ENCODE results near the gene TGM4. TPM values are rescaled to one million over a fixed set of nuclear protein-coding genes. Genes with fewer than 3 reads are reported as not detected.
"Not testable (repeated sequence)": the region's sequence is repeated elsewhere in the genome, so short reads cannot be mapped to it uniquely, and the experiment has no call there.

Gene TGM4
- not detected for total RNA-seq

DNA sequence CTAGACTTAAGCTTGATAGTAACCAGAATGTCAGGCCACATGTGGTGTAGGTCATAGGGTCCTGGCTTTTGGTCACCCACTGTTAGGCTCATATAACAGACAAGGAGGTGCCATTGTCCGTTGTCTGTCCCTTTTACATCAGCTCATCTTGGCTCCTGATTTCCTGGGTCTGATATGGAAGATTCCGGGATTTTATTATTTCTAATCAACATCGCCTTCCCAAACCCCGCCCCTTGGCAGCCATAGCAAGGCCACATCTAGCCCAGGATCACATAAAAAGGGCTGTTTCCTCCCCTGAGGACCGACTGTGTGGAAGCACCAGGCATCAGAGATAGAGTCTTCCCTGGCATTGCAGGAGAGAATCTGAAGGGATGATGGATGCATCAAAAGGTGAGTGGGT is at the start of gene TGM4:
TSS of gene TGM4 (plus strand) at position 301 of the 400 bp plus-strand sequence. CDS start at position 372, 71 bp downstream.
- DNase-seq, result no peak
- H3K27me3 Mint-ChIP-seq, result peaks cover 4% of the 10 kb centered on the region
- H3K4me1 Mint-ChIP-seq, result no peaks in the 10 kb centered on the region
- H3K36me3 Mint-ChIP-seq (ENCODE audit: low read depth), result no peaks in the 10 kb centered on the region
- no peaks in the 10 kb centered on the region for H3K9me3 Mint-ChIP-seq
- H3K4me3 Mint-ChIP-seq, result no peak within 1 kb of the TSS
- POLR2A ChIA-PET, result no interaction called here
- no peak within 1 kb of the TSS for H3K27ac Mint-ChIP-seq
- CTCF ChIA-PET, result no interaction called here

DNA sequence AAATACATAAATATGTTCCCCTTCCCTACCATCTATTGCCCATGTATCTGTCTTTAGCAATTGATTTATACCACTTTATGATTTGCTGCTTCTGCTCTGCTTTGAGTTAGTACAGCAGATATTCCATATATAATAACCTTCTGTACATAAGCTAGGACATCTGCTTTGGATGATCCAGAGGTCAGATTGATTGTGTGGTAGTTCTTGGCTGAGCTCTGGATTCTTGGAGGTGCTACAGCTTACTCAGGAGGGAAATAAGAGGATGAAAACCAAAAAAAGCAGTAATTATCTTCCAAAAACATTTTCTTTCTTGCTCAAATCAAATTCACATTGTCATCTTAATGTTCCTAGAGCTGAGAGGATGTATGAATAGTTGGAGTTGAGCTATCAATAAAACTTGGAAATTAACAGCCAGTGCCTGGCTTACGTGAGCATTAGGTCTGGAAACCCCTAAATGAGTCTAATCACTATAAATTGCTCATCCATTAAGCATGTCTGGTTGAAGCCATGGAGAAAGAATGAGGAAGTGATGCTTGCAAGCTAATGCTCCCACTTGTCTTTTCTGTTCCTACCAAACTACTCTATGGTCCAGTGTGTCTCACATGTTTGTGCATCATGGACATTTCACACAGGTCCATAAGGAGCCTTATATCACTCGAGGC is 49.0 kb upstream of the TGM4 start:
- Mint-ChIP-seq H3K36me3 (ENCODE audit: low read depth) (peaks cover 78% of the 10 kb centered on the region), H3K27ac (no peak overlapping the region), H3K4me3 (no peak overlapping the region), H3K27me3 (no peaks in the 10 kb centered on the region), H3K9me3 (peaks cover 5% of the 10 kb centered on the region), H3K4me1 (peaks cover 1% of the 10 kb centered on the region)
- ChIA-PET POLR2A (no interaction called here), CTCF (no interaction called here)
- DNase-seq, result no peak

DNA sequence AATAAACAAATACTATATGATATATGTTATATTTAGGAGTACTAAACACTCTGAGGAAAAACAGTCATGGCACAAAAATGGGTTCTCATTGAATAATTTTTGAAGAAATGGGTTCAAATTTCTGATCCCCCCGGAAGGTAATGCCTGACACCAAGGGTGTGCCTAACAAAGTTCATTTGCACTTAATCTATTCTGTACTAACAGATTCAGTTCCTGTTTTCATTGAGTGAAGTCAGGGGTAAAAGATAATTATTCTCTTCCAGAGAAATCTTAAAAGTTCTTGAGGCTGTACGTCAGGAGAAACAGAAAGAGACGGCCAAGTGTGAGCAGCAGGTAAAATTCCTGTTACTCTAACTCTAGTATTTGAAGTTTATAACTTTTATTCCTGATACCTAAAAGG is 47.2 kb upstream of the TGM4 start:
- DNase-seq, result no peak
- Mint-ChIP-seq H3K4me1 (peaks cover 1% of the 10 kb centered on the region), H3K27me3 (no peaks in the 10 kb centered on the region), H3K9me3 (peaks cover 4% of the 10 kb centered on the region), H3K4me3 (no peak overlapping the region), H3K36me3 (ENCODE audit: low read depth) (peaks cover 82% of the 10 kb centered on the region), H3K27ac (no peak overlapping the region)
- POLR2A ChIA-PET, result no interaction called here
- CTCF ChIA-PET, result no interaction called here

DNA sequence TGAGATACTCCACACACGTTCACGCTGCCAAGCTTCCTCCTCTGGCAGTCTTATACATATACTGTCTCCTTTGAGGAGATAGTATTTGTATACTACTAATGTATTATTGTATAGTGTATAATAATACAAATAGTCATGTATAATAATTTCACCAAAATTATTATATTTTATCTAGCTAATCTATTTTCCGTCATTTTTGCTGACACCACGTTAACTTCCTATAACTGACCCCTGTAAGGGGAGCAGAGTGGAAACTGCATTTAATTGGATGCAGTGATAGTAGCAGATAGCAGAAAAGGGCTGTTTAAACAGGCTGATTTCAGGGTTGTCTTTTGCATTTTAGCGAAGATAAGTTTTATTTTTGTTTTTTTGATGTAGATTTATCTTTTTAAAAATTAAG is 43.2 kb upstream of the TGM4 start:
- Mint-ChIP-seq H3K36me3 (ENCODE audit: low read depth) (peaks cover 73% of the 10 kb centered on the region), H3K4me1 (no peaks in the 10 kb centered on the region), H3K27ac (no peak overlapping the region), H3K9me3 (peaks cover 3% of the 10 kb centered on the region), H3K27me3 (no peaks in the 10 kb centered on the region), H3K4me3 (no peak overlapping the region)
- ChIA-PET CTCF (no interaction called here), POLR2A (interaction anchor here (2.1 kb wide), 1 partner anchor 69 kb away, joined by 9 read pairs; the partner anchor contains the start of genes KIAA1143 and KIF15)
- no peak for DNase-seq

DNA sequence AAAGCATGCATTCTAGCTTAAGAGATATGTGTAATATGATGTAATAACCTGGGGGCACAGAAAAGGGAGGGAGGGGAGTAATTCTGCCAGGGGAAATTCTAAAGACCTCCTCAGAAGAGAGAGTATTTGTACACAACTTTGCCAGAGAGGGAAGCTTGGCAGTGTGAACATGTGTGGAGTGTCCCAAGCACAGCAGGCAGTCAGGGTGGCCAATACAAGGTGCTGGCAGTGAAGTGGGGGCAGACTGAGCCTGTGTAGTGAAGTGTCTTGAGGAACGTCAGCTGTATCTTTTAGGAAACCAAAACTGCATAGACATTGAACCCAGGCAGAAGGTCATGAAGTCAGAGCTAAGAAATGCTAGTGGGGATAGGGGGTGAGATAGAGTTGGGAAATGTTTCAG is 42.4 kb upstream of the TGM4 start:
- DNase-seq, result no peak
- ChIA-PET CTCF (no interaction called here), POLR2A (interaction anchor here (2.1 kb wide), 1 partner anchor 70 kb away, joined by 9 read pairs; the partner anchor contains the start of genes KIAA1143 and KIF15)
- peaks cover 11% of the 10 kb centered on the region for H3K9me3 Mint-ChIP-seq
- H3K4me1 Mint-ChIP-seq, result no peaks in the 10 kb centered on the region
- no peak overlapping the region for H3K27ac Mint-ChIP-seq
- H3K4me3 Mint-ChIP-seq, result no peak overlapping the region
- H3K27me3 Mint-ChIP-seq, result no peaks in the 10 kb centered on the region
- H3K36me3 Mint-ChIP-seq (ENCODE audit: low read depth), result peaks cover 73% of the 10 kb centered on the region

DNA sequence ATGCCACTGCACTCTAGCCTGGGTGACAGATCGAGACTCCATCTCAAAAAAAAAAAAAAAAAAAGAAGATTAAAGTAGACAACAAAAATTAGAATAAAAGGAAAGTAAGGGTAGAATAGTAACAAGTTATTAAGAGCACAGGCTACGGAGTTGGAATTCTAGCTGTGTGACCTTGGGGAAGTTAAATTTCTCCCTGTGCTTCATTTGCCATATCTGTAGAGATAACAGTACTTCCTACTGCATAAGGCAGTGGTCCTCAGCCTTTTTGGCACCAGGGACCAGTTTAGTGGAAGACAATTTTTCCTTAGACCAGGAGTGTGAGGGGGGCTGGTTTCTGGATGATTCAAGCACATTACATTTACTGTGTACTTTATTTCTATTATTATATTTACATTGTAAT is 41.4 kb upstream of the TGM4 start:
- H3K27ac Mint-ChIP-seq, result no peak overlapping the region
- H3K4me1 Mint-ChIP-seq, result no peaks in the 10 kb centered on the region
- no peaks in the 10 kb centered on the region for H3K27me3 Mint-ChIP-seq
- peaks cover 13% of the 10 kb centered on the region for H3K9me3 Mint-ChIP-seq
- peaks cover 75% of the 10 kb centered on the region for H3K36me3 Mint-ChIP-seq (ENCODE audit: low read depth)
- CTCF ChIA-PET, result interaction anchor here (0.5 kb wide), 1 partner anchor 33 kb away, joined by 3 read pairs; no protein-coding TSS in a partner anchor
- POLR2A ChIA-PET, result no interaction called here
- no peak overlapping the region for H3K4me3 Mint-ChIP-seq
- no peak for DNase-seq

DNA sequence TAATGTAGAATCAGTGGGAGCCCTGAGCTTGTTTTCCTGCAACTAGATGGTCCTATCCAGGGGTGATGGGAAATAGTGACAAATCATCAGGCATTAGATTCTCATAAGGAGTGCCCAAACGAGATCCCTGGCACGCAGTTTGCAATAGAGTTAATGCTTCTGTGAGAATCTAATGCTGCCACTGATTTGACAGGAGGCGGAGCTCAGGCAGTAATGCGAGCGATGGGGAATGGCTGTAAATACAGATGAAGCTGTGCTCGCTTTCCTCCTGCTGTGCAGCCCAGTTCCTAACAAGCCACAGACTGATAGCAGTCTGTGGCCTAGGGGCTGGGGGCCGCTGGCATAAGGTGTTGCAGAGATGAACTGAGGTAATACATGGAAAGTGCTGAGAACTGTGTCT is 41.0 kb upstream of the TGM4 start:
- H3K27ac Mint-ChIP-seq, result no peak overlapping the region
- peaks cover 75% of the 10 kb centered on the region for H3K36me3 Mint-ChIP-seq (ENCODE audit: low read depth)
- ChIA-PET CTCF (no interaction called here), POLR2A (no interaction called here)
- H3K4me3 Mint-ChIP-seq, result no peak overlapping the region
- H3K27me3 Mint-ChIP-seq, result no peaks in the 10 kb centered on the region
- no peaks in the 10 kb centered on the region for H3K4me1 Mint-ChIP-seq
- H3K9me3 Mint-ChIP-seq, result peaks cover 13% of the 10 kb centered on the region
- DNase-seq, result no peak

DNA sequence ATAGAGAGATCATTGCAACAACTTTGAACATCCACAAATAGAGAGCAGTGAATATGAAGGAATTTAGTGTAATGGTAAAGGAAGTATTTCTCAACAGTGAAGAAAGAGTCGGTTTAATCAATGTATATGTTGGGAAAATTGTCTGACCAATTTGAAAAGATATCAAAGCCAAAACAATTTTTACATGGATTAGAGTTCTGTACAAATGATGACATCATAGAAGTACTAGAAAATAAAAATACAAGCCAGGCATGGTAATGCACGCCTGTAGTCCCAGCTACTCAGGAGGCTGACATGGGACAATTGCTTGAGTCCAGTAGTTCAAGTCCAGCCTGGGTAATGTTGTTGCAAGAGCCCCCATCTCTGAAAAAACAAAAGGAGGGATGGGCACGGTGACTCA is 38.7 kb upstream of the TGM4 start:
- peaks cover 78% of the 10 kb centered on the region for H3K36me3 Mint-ChIP-seq (ENCODE audit: low read depth)
- ChIA-PET POLR2A (no interaction called here), CTCF (no interaction called here)
- H3K27ac Mint-ChIP-seq, result no peak overlapping the region
- peaks cover 13% of the 10 kb centered on the region for H3K9me3 Mint-ChIP-seq
- no peaks in the 10 kb centered on the region for H3K27me3 Mint-ChIP-seq
- H3K4me3 Mint-ChIP-seq, result no peak overlapping the region
- H3K4me1 Mint-ChIP-seq, result no peaks in the 10 kb centered on the region
- no peak for DNase-seq

DNA sequence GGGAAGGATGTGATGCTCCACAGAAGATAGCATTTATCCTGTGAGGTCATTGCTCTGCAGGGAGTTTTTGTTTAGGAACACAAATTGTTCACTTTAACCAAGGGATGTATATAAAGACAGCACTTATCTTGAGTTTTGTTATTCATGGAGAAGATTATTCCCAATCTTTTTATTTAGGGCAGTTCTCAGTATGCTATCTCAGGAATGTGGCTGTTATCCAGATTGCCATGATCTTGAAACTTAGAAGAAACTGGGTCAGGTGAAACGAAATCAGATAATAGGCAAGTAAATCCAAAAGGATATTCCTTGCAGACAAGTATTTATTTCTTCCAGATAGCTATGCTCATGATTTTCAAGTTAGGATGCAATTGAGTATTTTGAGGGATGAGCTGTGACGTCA is 32.0 kb upstream of the TGM4 start:
- Mint-ChIP-seq H3K36me3 (ENCODE audit: low read depth) (peaks cover 82% of the 10 kb centered on the region), H3K9me3 (no peaks in the 10 kb centered on the region), H3K27me3 (no peaks in the 10 kb centered on the region), H3K4me3 (no peak overlapping the region), H3K4me1 (no peaks in the 10 kb centered on the region), H3K27ac (no peak overlapping the region)
- DNase-seq, result no peak
- CTCF ChIA-PET, result no interaction called here
- POLR2A ChIA-PET, result no interaction called here

DNA sequence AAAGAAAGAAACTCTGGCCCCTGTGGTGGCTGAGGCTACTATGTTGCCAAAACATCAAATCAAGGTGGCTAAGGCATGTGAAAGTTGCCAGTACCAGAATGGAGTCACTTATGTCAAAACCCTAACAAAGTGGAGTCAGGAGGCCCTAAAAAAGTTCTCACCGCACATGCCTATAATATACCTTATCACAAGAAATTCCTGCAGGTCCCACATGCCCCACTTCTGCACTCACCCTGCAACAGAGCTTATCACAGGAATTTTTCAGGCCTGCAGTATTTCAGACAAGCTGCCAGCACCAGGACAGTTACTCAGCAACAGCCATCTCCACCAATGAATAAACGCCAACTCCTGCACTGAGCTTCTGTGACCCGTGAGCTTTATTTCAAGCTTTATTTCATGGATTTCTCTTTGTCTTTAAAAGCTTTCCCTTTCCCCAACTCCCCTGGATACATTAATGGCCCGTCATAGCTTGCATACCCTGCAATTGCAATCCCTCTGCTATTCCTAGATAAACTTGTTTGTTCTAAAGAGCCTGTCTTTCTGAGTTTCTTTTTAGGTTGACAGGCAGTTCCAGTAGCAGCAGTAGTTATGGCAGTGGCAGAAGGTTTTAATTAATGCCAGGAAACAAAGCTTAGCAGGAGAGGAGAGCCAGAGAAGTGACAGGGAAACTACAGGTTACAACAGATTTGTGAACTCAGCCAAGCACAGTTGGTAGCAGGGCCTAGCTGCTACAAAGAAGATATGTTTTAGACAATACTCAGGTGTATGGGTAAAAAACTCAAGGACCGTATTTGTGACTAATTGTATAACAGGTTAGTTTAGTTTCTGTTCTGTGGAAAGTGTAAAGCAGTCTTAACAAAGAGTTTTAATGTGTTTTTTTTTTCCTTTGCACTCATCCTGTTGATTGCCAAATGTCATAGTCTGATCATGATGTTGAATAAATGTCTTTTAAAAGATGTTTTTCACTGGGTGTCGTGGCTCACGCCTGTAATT is 28.6 kb upstream of the TGM4 start:
- Mint-ChIP-seq H3K4me1 (no peaks in the 10 kb centered on the region), H3K27me3 (no peaks in the 10 kb centered on the region), H3K4me3 (no peak overlapping the region), H3K27ac (no peak overlapping the region), H3K36me3 (ENCODE audit: low read depth) (peaks cover 66% of the 10 kb centered on the region), H3K9me3 (no peaks in the 10 kb centered on the region)
- DNase-seq, result no peak
- ChIA-PET CTCF (no interaction called here), POLR2A (no interaction called here)

DNA sequence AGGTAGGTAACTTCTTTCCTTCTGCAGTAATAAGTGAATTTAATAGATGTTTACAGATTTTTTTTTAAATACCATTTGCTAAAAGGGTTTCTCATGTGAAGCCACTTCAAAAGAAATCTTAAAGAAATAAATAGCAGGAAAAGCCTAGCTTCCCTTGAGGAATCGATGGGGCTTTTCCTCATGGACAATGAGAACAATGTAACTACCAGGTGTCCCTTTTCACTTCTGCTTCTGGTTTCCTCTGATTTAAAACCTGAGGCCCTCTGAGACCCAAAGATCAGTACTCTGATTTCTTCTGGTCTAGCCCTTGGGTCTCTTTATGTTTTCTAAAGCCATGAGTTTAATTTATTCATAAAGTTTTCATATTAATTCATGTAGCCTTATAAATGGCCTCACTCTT is 25.8 kb upstream of the TGM4 start:
- Mint-ChIP-seq H3K27me3 (no peaks in the 10 kb centered on the region), H3K4me3 (no peak overlapping the region), H3K4me1 (no peaks in the 10 kb centered on the region), H3K36me3 (ENCODE audit: low read depth) (peaks cover 64% of the 10 kb centered on the region), H3K9me3 (no peaks in the 10 kb centered on the region), H3K27ac (no peak overlapping the region)
- ChIA-PET CTCF (no interaction called here), POLR2A (interaction anchor here (1.2 kb wide), 1 partner anchor 10 kb away, joined by 3 read pairs; no protein-coding TSS in a partner anchor)
- no peak for DNase-seq

DNA sequence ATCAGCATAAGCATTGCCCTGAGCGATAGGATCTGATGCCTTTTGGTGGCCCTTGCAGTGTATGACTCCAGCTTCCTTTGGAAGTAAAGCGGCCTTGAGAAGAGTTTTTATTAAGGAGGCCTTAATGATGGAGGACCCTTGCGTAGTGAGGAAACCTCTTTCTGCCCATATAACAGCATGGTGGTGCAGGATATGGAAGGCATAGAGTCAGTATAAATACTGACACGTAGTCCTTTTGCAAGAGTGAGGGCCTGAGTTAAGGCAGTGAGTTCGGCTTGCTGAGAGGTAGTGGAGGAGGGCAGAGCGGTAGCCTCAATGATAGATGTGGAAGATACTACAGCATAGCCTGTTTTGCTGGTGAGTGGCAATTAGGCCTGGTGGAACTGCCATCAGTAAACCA is 17.7 kb upstream of the TGM4 start:
- H3K4me3 Mint-ChIP-seq, DNase-seq, CTCF ChIA-PET, H3K27ac Mint-ChIP-seq, H3K27me3 Mint-ChIP-seq, H3K9me3 Mint-ChIP-seq, H3K4me1 Mint-ChIP-seq, POLR2A ChIA-PET: not testable (repeated sequence)
- peaks cover 16% of the 10 kb centered on the region for H3K36me3 Mint-ChIP-seq (ENCODE audit: low read depth)

DNA sequence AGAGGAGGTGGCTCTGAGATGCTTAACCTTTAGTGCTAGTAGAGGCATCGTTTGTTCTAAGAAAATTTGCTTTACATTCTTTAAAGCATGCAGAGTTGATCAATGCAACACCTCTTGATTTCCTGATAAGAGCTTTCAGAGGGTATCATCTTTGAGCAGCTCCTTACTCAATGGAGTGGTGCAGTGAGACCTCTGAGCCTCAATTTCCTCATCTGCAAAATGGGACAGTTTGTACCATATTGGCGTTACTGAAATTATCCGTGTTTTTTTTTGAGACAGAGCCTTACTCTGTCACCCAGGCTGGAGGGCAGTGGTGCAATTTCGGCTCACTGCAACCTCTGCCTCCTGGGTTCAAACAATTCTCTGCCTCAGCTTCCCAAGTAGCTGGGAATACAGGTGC is 14.3 kb upstream of the TGM4 start:
- no peaks in the 10 kb centered on the region for H3K9me3 Mint-ChIP-seq
- no peak overlapping the region for H3K4me3 Mint-ChIP-seq
- DNase-seq, result no peak
- peaks cover 20% of the 10 kb centered on the region for H3K4me1 Mint-ChIP-seq
- H3K36me3 Mint-ChIP-seq (ENCODE audit: low read depth), result peaks cover 6% of the 10 kb centered on the region
- ChIA-PET POLR2A (interaction anchor here (2.0 kb wide), 1 partner anchor 99 kb away, joined by 6 read pairs; the partner anchor contains the start of genes KIAA1143 and KIF15), CTCF (interaction anchor here (0.6 kb wide), 1 partner anchor 1540 kb away, joined by 4 read pairs; no protein-coding TSS in a partner anchor)
- no peak overlapping the region for H3K27ac Mint-ChIP-seq
- no peaks in the 10 kb centered on the region for H3K27me3 Mint-ChIP-seq
